ENCODE results near the gene ZNF469.

ZNF469 gene

GRCh38 chr16:88346680-88347505, 35.9 kb upstream of the ZNF469 start:
- DNase-seq: no peak

GRCh38 chr16:88347656-88348376, 34.9 kb upstream of the ZNF469 start:
- no peak for DNase-seq

- no peak for DNase-seq
Observed at GRCh38 chr16:88348377-88349152, 34.2 kb upstream of the ZNF469 start.

GRCh38 chr16:88349153-88349902, 33.4 kb upstream of the ZNF469 start:
- DNase-seq: no peak

- no peak for DNase-seq
Observed at GRCh38 chr16:88349903-88350900, 32.6 kb upstream of the ZNF469 start.

GRCh38 chr16:88350922-88351321, 31.8 kb upstream of the ZNF469 start:
- no peak for DNase-seq

- no peak for DNase-seq
Observed at GRCh38 chr16:88351491-88352101, 31.2 kb upstream of the ZNF469 start.

- DNase-seq: no peak
Observed at GRCh38 chr16:88352261-88353200, 30.2 kb upstream of the ZNF469 start.

GRCh38 chr16:88353232-88353631, 29.5 kb upstream of the ZNF469 start:
- no peak for DNase-seq

GRCh38 chr16:88353691-88354090, 29.1 kb upstream of the ZNF469 start:
- DNase-seq: no peak

GRCh38 chr16:88354229-88355092, 28.3 kb upstream of the ZNF469 start:
- no peak for DNase-seq

- DNase-seq: no peak
Observed at GRCh38 chr16:88355093-88355388, 27.7 kb upstream of the ZNF469 start.

GRCh38 chr16:88355389-88356123, 27.2 kb upstream of the ZNF469 start:
- DNase-seq: no peak

- DNase-seq: no peak
Observed at GRCh38 chr16:88356124-88356726, 26.5 kb upstream of the ZNF469 start.

- no peak for DNase-seq
Observed at GRCh38 chr16:88356727-88357199, 26.0 kb upstream of the ZNF469 start.

GRCh38 chr16:88357317-88358022, 25.3 kb upstream of the ZNF469 start:
- DNase-seq: no peak

GRCh38 chr16:88358023-88358420, 24.7 kb upstream of the ZNF469 start:
- no peak for DNase-seq

All from hippocampal formation (tissue), 2 donors.